ENCODE data around the gene UGT2A3.
"Not testable (repeated sequence)": the region's sequence is repeated elsewhere in the genome, so short reads cannot be mapped to it uniquely, and the experiment has no call there.

Gene UGT2A3

GRCh38 chr4:68962868-68963267, 11.3 kb upstream of the UGT2A3 start:
- no peak overlapping the region for H3K4me2 ChIP-seq (ENCODE audit: low read length)
- no peak for TF ChIP-seq EZH2phosphoT487 (IDR thresholded peaks at IDR 0.05; ENCODE audit: borderline replicate concordance, low read length)
- TF ChIP-seq CTCF (IDR thresholded peaks at IDR 0.05; ENCODE audit: low read depth, low read length, poor library complexity, severe bottlenecking), result no peak

GRCh38 chr4:68960294-68961163, 8.9 kb upstream of the UGT2A3 start:
- no peaks in the 10 kb centered on the region for H3K36me3 ChIP-seq (ENCODE audit: control insufficient read depth, low read length)
- no peak overlapping the region for H3K4me3 ChIP-seq (ENCODE audit: low read length)
- H4K20me1 ChIP-seq (ENCODE audit: control insufficient read depth, insufficient read depth, low read depth, low read length), result no peaks in the 10 kb centered on the region
- TF ChIP-seq CTCF (IDR thresholded peaks at IDR 0.05; ENCODE audit: low read depth, low read length, poor library complexity, severe bottlenecking) (no peak), EZH2phosphoT487 (IDR thresholded peaks at IDR 0.05; ENCODE audit: borderline replicate concordance, low read length) (no peak)
- H3K27ac ChIP-seq (ENCODE audit: low read depth, low read length), result no peak overlapping the region
- no peaks in the 10 kb centered on the region for H3K9me3 ChIP-seq (ENCODE audit: control insufficient read depth, insufficient read depth, low read length)
- no peaks in the 10 kb centered on the region for H3K27me3 ChIP-seq (ENCODE audit: control insufficient read depth, low read length)
- no peaks in the 10 kb centered on the region for H3K9me2 ChIP-seq (replicated peaks; ENCODE audit: control insufficient read depth, low read length)
- no peaks in the 10 kb centered on the region for H3F3A ChIP-seq (ENCODE audit: control insufficient read depth, insufficient read depth)
- H3K4me1 ChIP-seq (ENCODE audit: control insufficient read depth, low read length), result no peaks in the 10 kb centered on the region
- H3K79me2 ChIP-seq (ENCODE audit: control insufficient read depth, low read length), result no peaks in the 10 kb centered on the region
- H3K4me2 ChIP-seq (ENCODE audit: low read length), result no peak overlapping the region

More at GRCh38 chr4:68962868-68963267, 11.3 kb upstream of the UGT2A3 start:
- Histone ChIP-seq H3K4me1 (ENCODE audit: control insufficient read depth, low read length) (no peaks in the 10 kb centered on the region), H3F3A (ENCODE audit: control insufficient read depth, insufficient read depth) (no peaks in the 10 kb centered on the region), H3K36me3 (ENCODE audit: control insufficient read depth, low read length) (no peaks in the 10 kb centered on the region), H3K9me3 (ENCODE audit: control insufficient read depth, insufficient read depth, low read length) (no peaks in the 10 kb centered on the region), H3K4me3 (ENCODE audit: low read length) (no peak overlapping the region), H3K9me2 (replicated peaks; ENCODE audit: control insufficient read depth, low read length) (no peaks in the 10 kb centered on the region), H4K20me1 (ENCODE audit: control insufficient read depth, insufficient read depth, low read depth, low read length) (no peaks in the 10 kb centered on the region), H3K27me3 (ENCODE audit: control insufficient read depth, low read length) (no peaks in the 10 kb centered on the region), H3K27ac (ENCODE audit: low read depth, low read length) (no peak overlapping the region), H3K79me2 (ENCODE audit: control insufficient read depth, low read length) (no peaks in the 10 kb centered on the region)

GRCh38 chr4:68959085-68959484, 7.5 kb upstream of the UGT2A3 start:
- not testable (repeated sequence) for H3K4me2 ChIP-seq (ENCODE audit: low read length); H3K4me1 ChIP-seq (ENCODE audit: control insufficient read depth, low read length); H3K27ac ChIP-seq (ENCODE audit: low read depth, low read length); H3F3A ChIP-seq (ENCODE audit: control insufficient read depth, insufficient read depth); H4K20me1 ChIP-seq (ENCODE audit: control insufficient read depth, insufficient read depth, low read depth, low read length); H3K36me3 ChIP-seq (ENCODE audit: control insufficient read depth, low read length); H3K4me3 ChIP-seq (ENCODE audit: low read length); H3K79me2 ChIP-seq (ENCODE audit: control insufficient read depth, low read length); H3K9me2 ChIP-seq (replicated peaks; ENCODE audit: control insufficient read depth, low read length); H3K27me3 ChIP-seq (ENCODE audit: control insufficient read depth, low read length); H3K9me3 ChIP-seq (ENCODE audit: control insufficient read depth, insufficient read depth, low read length)

GRCh38 chr4:68954126-68954525, 2.5 kb upstream of the UGT2A3 start:
- Histone ChIP-seq H3K4me3 (ENCODE audit: low read length) (no peak overlapping the region), H3K4me1 (ENCODE audit: control insufficient read depth, low read length) (no peaks in the 10 kb centered on the region), H3F3A (ENCODE audit: control insufficient read depth, insufficient read depth) (no peaks in the 10 kb centered on the region), H3K9me2 (replicated peaks; ENCODE audit: control insufficient read depth, low read length) (no peaks in the 10 kb centered on the region), H3K27me3 (ENCODE audit: control insufficient read depth, low read length) (no peaks in the 10 kb centered on the region), H4K20me1 (ENCODE audit: control insufficient read depth, insufficient read depth, low read depth, low read length) (no peaks in the 10 kb centered on the region), H3K9me3 (ENCODE audit: control insufficient read depth, insufficient read depth, low read length) (no peaks in the 10 kb centered on the region), H3K36me3 (ENCODE audit: control insufficient read depth, low read length) (no peaks in the 10 kb centered on the region), H3K27ac (ENCODE audit: low read depth, low read length) (no peak overlapping the region), H3K4me2 (ENCODE audit: low read length) (no peak overlapping the region), H3K79me2 (ENCODE audit: control insufficient read depth, low read length) (no peaks in the 10 kb centered on the region)
- TF ChIP-seq CTCF (IDR thresholded peaks at IDR 0.05; ENCODE audit: low read depth, low read length, poor library complexity, severe bottlenecking) (no peak), EZH2phosphoT487 (IDR thresholded peaks at IDR 0.05; ENCODE audit: borderline replicate concordance, low read length) (no peak)

Measured in DOHH2 (cell line).